WTC11 (cell line): ENCODE measurements around the gene SETD3. TPM values are rescaled to one million over a fixed set of nuclear protein-coding genes. Genes with fewer than 3 reads are reported as not detected.

Experiments used
- ATAC-seq: fragments of 200-7000 bp; cut with Tn5 transposase; 2 replicates; pipeline ENCODE4 v1.10.0; 2021; ENCODE audit warnings: mild to moderate bottlenecking, moderate library complexity
- Bru-seq: library from RNA; stranded (reverse); fragments of 400-500 nt; gene quantifications from one replicate; lab custom pipeline; 2021; lab: Mats Ljungman, UMichigan
- CTCF ChIA-PET: fragments of 300-600 bp; sonication (Branson Sonifier 250); formaldehyde crosslinking; loops from one replicate; lab custom pipeline; 2021; ENCODE audit warnings: antibody characterized with exemption; lab: Charles Lee
- POLR2A ChIA-PET: fragments of 350-600 bp; sonication (Branson Sonifier 250); formaldehyde crosslinking; loops from one replicate; lab custom pipeline; 2021; ENCODE audit warnings: antibody characterized with exemption; lab: Charles Lee
- DNase-seq: peaks from one replicate; pipeline ENCODE4 v3.0.0; 2021; ENCODE audit warnings: low spot score
- H3K27ac Mint-ChIP-seq: 2 replicates; pipeline ENCODE4 v1.8.0; 2021; ENCODE audit warnings: mixed read lengths
- H3K27me3 Mint-ChIP-seq: 2 replicates; pipeline ENCODE4 v1.8.0; 2021; ENCODE audit warnings: low read depth, mild to moderate bottlenecking, moderate library complexity, mixed read lengths
- H3K36me3 Mint-ChIP-seq: 2 replicates; pipeline ENCODE4 v1.8.0; 2021; ENCODE audit warnings: mixed read lengths
- H3K4me1 Mint-ChIP-seq: 2 replicates; pipeline ENCODE4 v1.8.0; 2022; ENCODE audit warnings: mixed read lengths
- H3K4me3 Mint-ChIP-seq: 2 replicates; pipeline ENCODE4 v1.8.0; 2021; ENCODE audit warnings: mild to moderate bottlenecking, moderate library complexity, mixed read lengths
- H3K9me3 Mint-ChIP-seq: 2 replicates; pipeline ENCODE4 v1.8.0; 2021; ENCODE audit warnings: mixed read lengths
- ESRRA ChIP-seq: sonication (generic); formaldehyde crosslinking; IDR thresholded peaks from 2 replicates; pipeline ENCODE4 v1.8.1; 2022; ENCODE audit warnings: mild to moderate bottlenecking, missing genetic modification reagents, borderline replicate concordance
- FOXJ3 ChIP-seq: sonication (generic); formaldehyde crosslinking; IDR thresholded peaks from 2 replicates; pipeline ENCODE4 v1.9.0; 2021; ENCODE audit warnings: missing genetic modification reagents, mild to moderate bottlenecking, borderline replicate concordance
- GTF2I ChIP-seq: fragments of 250-450 bp; sonication (Bioruptor Pico); conservative IDR thresholded peaks from 2 replicates; pipeline ENCODE4 v1.4.0; 2021; ENCODE audit warnings: mild to moderate bottlenecking
- RELA ChIP-seq: sonication (generic); formaldehyde crosslinking; IDR thresholded peaks from 2 replicates; pipeline ENCODE4 v1.8.1; 2022; ENCODE audit warnings: missing genetic modification reagents, mild to moderate bottlenecking, borderline replicate concordance
- SOX15 ChIP-seq: fragments of 250-450 bp; sonication (Bioruptor Pico); IDR thresholded peaks from 2 replicates; pipeline ENCODE4 v1.9.0; 2021; ENCODE audit warnings: mild to moderate bottlenecking
- ZNF396 ChIP-seq: fragments of 250-450 bp; sonication (Bioruptor Pico); IDR thresholded peaks from 2 replicates; pipeline ENCODE4 v1.8.0; 2021; ENCODE audit warnings: mild to moderate bottlenecking, moderate library complexity, borderline replicate concordance
- long read RNA-seq, 3 experiments: library from RNA in 1 of 3; library from capped mRNA in 1 of 3; library from polyadenylated mRNA in 1 of 3; unstranded in 2 of 3; stranded (forward) in 1 of 3; transcript quantifications; one replicate each; pipeline ENCODE4 v2.0.0, GENCODE V29; 2021
- total RNA-seq: library from RNA; stranded (reverse); gene quantifications from 3 replicates; pipeline ENCODE4 v1.2.3, GENCODE V29; 2021
- TF ChIP-seq, protein P1 (sequence below): fragments of 250-450 bp; sonication (Bioruptor Pico); IDR thresholded peaks from 2 replicates; pipeline ENCODE4 v1.9.0; 2021; ENCODE audit warnings: moderate library complexity, mild to moderate bottlenecking, inconsistent platforms, borderline replicate concordance
- TF ChIP-seq, protein P2 (sequence below): sonication (generic); formaldehyde crosslinking; conservative IDR thresholded peaks from 2 replicates; pipeline ENCODE4 v1.8.1; 2023; ENCODE audit warnings: mild to moderate bottlenecking, low read depth, missing genetic modification reagents, moderate library complexity
- TF ChIP-seq, protein P3 (sequence below): sonication (generic); formaldehyde crosslinking; IDR thresholded peaks from 2 replicates; pipeline ENCODE4 v1.8.0; 2023; ENCODE audit warnings: missing genetic modification reagents, mild to moderate bottlenecking, borderline replicate concordance
- TF ChIP-seq, protein P4 (sequence below): sonication (generic); formaldehyde crosslinking; IDR thresholded peaks from 2 replicates; pipeline ENCODE4 v1.8.1; 2023; ENCODE audit warnings: mild to moderate bottlenecking, missing genetic modification reagents
- TF ChIP-seq, protein P5 (sequence below): sonication (generic); formaldehyde crosslinking; IDR thresholded peaks from 2 replicates; pipeline ENCODE4 v1.8.1; 2023; ENCODE audit warnings: mild to moderate bottlenecking, missing genetic modification reagents, borderline replicate concordance
- TF ChIP-seq, protein P6 (sequence below): sonication (generic); formaldehyde crosslinking; IDR thresholded peaks from 2 replicates; pipeline ENCODE4 v1.8.1; 2022; ENCODE audit warnings: low read depth, mild to moderate bottlenecking, moderate library complexity, missing genetic modification reagents, borderline replicate concordance
- TF ChIP-seq, protein P7 (sequence below): fragments of 200-600 bp; IDR thresholded peaks from 2 replicates; pipeline ENCODE4 v1.8.0; 2022; ENCODE audit warnings: antibody characterized with exemption

SETD3 gene
- total RNA-seq (46.9 to 53.1 TPM (median 49.3 TPM) in 3 replicates), Bru-seq, nascent RNA (percentile 84 among the genes with signal in this experiment)
- long read RNA-seq, experiment 1, transcript SETD3-202 (13 exons, 2,878 nt), result major isoform, 156 of 219 reads
- long read RNA-seq, experiment 1, partial matches to known transcripts, result 27 of 219 reads
- long read RNA-seq, experiment 1, other reads (novel, unspliced or antisense), result 33 of 219 reads
- long read RNA-seq, experiment 2, transcript SETD3-202 (13 exons, 2,878 nt), result major isoform, 26 of 79 reads
- long read RNA-seq, experiment 2, partial matches to known transcripts, result 18 of 79 reads
- long read RNA-seq, experiment 2, other reads (novel, unspliced or antisense), result 34 of 79 reads
- long read RNA-seq, experiment 3, transcript SETD3-202 (13 exons, 2,878 nt), result major isoform, 12 of 88 reads
- long read RNA-seq, experiment 3, partial matches to known transcripts, result 58 of 88 reads
- long read RNA-seq, experiment 3, other reads (novel, unspliced or antisense), result 17 of 88 reads

DNA sequence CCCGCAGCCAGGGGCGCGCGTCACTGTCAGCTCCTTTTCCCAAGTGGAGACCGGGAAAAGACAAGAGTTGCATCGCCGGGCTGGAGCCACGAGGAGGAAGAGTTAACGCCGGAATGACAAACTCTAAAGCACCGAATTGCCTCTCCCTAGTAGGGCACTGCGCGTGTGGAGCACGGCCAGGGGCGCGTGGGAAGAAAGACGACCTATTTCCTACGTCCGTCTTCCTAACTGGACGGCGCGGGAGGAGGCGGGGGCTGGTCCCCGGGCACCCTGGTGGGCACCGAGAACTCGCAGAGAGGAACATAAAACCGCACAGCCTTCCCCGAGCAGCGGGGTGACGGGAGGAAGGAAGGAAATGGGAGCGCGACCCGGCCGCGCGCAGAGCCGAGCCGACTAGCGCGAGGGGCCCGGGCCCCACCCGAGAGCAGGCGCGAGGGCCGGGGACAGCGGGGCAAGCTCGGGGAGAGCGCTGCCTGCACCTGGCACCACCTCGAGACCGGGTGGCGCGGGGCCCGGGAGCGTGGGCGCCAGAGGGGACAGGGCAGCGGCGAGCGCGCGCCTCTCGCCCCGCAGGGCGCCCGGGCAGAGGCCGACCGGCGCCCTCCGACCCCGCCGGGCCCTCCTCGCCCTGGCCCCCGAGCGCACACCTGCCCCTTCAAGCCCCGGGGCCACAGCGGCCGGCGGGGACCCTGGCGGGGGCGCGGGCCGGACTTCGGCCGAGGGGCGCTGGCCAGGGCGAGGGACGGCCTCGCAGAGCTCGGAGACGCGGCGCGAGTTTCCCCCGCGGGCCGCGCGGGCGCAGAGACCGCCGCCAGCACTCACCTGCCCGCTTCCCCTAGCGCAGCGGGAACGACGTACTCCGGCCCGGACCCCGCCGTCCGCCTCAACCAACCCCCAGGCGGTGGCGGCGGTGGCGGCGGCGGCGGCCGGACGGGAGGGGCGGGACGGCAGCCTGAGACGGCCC, at the start of gene SETD3:
Gene SETD3, minus strand, starts transcription at position 954 of the 964 bp plus-strand sequence. CDS start 15,054 bp downstream, outside the sequence.
- H3K27ac Mint-ChIP-seq, result peak within 1 kb of the TSS; percentile 99
- CTCF ChIA-PET, result interaction anchor here (0.6 to 1.5 kb wide), 11 partner anchors 22 to 713 kb away, joined by 3 to 7 read pairs (median 4); no protein-coding TSS in a partner anchor
- no peak for ATAC-seq
- peak within 1 kb of the TSS; percentile 97 for H3K4me3 Mint-ChIP-seq
- H3K4me1 Mint-ChIP-seq, result peaks cover 39% of the 10 kb centered on the region
- H3K9me3 Mint-ChIP-seq, result no peaks in the 10 kb centered on the region
- H3K27me3 Mint-ChIP-seq, result no peaks in the 10 kb centered on the region
- POLR2A ChIA-PET, result interaction anchor here (0.7 to 1.3 kb wide), 8 partner anchors 10 to 234 kb away, joined by 3 to 5 read pairs (median 3); partner anchors contain the start of gene CCDC85C
- peak; percentile 59 for DNase-seq
- H3K36me3 Mint-ChIP-seq, result no peaks in the 10 kb centered on the region
- TF ChIP-seq ESRRA (CRISPR knock-in tag) (0 out of 2 replicates have a peak, but pooled peaks have one; percentile 46), FOXJ3 (CRISPR knock-in tag) (no peak), SOX15 (CRISPR knock-in tag) (no peak), GTF2I (CRISPR knock-in tag) (no peak), ZNF396 (CRISPR knock-in tag) (no peak), RELA (CRISPR knock-in tag) (no peak; the same call in 1 of the 2 replicates)
- TF ChIP-seq, protein P1, sequence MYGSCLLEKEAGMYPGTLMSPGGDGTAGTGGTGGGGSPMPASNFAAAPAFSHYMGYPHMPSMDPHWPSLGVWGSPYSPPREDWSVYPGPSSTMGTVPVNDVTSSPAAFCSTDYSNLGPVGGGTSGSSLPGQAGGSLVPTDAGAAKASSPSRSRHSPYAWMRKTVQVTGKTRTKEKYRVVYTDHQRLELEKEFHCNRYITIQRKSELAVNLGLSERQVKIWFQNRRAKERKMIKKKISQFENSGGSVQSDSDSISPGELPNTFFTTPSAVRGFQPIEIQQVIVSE (CRISPR knock-in tag), result no peak
- TF ChIP-seq, protein P2, sequence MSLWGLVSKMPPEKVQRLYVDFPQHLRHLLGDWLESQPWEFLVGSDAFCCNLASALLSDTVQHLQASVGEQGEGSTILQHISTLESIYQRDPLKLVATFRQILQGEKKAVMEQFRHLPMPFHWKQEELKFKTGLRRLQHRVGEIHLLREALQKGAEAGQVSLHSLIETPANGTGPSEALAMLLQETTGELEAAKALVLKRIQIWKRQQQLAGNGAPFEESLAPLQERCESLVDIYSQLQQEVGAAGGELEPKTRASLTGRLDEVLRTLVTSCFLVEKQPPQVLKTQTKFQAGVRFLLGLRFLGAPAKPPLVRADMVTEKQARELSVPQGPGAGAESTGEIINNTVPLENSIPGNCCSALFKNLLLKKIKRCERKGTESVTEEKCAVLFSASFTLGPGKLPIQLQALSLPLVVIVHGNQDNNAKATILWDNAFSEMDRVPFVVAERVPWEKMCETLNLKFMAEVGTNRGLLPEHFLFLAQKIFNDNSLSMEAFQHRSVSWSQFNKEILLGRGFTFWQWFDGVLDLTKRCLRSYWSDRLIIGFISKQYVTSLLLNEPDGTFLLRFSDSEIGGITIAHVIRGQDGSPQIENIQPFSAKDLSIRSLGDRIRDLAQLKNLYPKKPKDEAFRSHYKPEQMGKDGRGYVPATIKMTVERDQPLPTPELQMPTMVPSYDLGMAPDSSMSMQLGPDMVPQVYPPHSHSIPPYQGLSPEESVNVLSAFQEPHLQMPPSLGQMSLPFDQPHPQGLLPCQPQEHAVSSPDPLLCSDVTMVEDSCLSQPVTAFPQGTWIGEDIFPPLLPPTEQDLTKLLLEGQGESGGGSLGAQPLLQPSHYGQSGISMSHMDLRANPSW, result no peak
- TF ChIP-seq, protein P3, sequence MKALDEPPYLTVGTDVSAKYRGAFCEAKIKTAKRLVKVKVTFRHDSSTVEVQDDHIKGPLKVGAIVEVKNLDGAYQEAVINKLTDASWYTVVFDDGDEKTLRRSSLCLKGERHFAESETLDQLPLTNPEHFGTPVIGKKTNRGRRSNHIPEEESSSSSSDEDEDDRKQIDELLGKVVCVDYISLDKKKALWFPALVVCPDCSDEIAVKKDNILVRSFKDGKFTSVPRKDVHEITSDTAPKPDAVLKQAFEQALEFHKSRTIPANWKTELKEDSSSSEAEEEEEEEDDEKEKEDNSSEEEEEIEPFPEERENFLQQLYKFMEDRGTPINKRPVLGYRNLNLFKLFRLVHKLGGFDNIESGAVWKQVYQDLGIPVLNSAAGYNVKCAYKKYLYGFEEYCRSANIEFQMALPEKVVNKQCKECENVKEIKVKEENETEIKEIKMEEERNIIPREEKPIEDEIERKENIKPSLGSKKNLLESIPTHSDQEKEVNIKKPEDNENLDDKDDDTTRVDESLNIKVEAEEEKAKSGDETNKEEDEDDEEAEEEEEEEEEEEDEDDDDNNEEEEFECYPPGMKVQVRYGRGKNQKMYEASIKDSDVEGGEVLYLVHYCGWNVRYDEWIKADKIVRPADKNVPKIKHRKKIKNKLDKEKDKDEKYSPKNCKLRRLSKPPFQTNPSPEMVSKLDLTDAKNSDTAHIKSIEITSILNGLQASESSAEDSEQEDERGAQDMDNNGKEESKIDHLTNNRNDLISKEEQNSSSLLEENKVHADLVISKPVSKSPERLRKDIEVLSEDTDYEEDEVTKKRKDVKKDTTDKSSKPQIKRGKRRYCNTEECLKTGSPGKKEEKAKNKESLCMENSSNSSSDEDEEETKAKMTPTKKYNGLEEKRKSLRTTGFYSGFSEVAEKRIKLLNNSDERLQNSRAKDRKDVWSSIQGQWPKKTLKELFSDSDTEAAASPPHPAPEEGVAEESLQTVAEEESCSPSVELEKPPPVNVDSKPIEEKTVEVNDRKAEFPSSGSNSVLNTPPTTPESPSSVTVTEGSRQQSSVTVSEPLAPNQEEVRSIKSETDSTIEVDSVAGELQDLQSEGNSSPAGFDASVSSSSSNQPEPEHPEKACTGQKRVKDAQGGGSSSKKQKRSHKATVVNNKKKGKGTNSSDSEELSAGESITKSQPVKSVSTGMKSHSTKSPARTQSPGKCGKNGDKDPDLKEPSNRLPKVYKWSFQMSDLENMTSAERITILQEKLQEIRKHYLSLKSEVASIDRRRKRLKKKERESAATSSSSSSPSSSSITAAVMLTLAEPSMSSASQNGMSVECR (CRISPR knock-in tag), result 0 out of 2 replicates have a peak, but pooled peaks have one; percentile 22
- TF ChIP-seq, protein P4, sequence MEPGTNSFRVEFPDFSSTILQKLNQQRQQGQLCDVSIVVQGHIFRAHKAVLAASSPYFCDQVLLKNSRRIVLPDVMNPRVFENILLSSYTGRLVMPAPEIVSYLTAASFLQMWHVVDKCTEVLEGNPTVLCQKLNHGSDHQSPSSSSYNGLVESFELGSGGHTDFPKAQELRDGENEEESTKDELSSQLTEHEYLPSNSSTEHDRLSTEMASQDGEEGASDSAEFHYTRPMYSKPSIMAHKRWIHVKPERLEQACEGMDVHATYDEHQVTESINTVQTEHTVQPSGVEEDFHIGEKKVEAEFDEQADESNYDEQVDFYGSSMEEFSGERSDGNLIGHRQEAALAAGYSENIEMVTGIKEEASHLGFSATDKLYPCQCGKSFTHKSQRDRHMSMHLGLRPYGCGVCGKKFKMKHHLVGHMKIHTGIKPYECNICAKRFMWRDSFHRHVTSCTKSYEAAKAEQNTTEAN (CRISPR knock-in tag), result no peak
- TF ChIP-seq, protein P5, sequence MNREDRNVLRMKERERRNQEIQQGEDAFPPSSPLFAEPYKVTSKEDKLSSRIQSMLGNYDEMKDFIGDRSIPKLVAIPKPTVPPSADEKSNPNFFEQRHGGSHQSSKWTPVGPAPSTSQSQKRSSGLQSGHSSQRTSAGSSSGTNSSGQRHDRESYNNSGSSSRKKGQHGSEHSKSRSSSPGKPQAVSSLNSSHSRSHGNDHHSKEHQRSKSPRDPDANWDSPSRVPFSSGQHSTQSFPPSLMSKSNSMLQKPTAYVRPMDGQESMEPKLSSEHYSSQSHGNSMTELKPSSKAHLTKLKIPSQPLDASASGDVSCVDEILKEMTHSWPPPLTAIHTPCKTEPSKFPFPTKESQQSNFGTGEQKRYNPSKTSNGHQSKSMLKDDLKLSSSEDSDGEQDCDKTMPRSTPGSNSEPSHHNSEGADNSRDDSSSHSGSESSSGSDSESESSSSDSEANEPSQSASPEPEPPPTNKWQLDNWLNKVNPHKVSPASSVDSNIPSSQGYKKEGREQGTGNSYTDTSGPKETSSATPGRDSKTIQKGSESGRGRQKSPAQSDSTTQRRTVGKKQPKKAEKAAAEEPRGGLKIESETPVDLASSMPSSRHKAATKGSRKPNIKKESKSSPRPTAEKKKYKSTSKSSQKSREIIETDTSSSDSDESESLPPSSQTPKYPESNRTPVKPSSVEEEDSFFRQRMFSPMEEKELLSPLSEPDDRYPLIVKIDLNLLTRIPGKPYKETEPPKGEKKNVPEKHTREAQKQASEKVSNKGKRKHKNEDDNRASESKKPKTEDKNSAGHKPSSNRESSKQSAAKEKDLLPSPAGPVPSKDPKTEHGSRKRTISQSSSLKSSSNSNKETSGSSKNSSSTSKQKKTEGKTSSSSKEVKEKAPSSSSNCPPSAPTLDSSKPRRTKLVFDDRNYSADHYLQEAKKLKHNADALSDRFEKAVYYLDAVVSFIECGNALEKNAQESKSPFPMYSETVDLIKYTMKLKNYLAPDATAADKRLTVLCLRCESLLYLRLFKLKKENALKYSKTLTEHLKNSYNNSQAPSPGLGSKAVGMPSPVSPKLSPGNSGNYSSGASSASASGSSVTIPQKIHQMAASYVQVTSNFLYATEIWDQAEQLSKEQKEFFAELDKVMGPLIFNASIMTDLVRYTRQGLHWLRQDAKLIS (CRISPR knock-in tag), result no peak
- TF ChIP-seq, protein P6, sequence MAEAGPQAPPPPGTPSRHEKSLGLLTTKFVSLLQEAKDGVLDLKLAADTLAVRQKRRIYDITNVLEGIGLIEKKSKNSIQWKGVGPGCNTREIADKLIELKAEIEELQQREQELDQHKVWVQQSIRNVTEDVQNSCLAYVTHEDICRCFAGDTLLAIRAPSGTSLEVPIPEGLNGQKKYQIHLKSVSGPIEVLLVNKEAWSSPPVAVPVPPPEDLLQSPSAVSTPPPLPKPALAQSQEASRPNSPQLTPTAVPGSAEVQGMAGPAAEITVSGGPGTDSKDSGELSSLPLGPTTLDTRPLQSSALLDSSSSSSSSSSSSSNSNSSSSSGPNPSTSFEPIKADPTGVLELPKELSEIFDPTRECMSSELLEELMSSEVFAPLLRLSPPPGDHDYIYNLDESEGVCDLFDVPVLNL (CRISPR knock-in tag), result no peak
- TF ChIP-seq, protein P7, sequence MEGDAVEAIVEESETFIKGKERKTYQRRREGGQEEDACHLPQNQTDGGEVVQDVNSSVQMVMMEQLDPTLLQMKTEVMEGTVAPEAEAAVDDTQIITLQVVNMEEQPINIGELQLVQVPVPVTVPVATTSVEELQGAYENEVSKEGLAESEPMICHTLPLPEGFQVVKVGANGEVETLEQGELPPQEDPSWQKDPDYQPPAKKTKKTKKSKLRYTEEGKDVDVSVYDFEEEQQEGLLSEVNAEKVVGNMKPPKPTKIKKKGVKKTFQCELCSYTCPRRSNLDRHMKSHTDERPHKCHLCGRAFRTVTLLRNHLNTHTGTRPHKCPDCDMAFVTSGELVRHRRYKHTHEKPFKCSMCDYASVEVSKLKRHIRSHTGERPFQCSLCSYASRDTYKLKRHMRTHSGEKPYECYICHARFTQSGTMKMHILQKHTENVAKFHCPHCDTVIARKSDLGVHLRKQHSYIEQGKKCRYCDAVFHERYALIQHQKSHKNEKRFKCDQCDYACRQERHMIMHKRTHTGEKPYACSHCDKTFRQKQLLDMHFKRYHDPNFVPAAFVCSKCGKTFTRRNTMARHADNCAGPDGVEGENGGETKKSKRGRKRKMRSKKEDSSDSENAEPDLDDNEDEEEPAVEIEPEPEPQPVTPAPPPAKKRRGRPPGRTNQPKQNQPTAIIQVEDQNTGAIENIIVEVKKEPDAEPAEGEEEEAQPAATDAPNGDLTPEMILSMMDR, result no peak
